ENCODE measurements around the gene DCBLD1.
"Not testable (repeated sequence)": the region's sequence is repeated elsewhere in the genome, so short reads cannot be mapped to it uniquely, and the experiment has no call there.

DCBLD1 gene

GRCh38 chr6:117501722-117502121 lies 19.2 kb downstream of the DCBLD1 start:
- no peak for DNase-seq (ENCODE audit: low read depth in 2 of 2)

GRCh38 chr6:117502580-117502979 lies 20.1 kb downstream of the DCBLD1 start:
- DNase-seq (ENCODE audit: low read depth in 2 of 2), result no peak

- no peak for DNase-seq (ENCODE audit: low read depth in 2 of 2)
Measured at GRCh38 chr6:117503211-117503610, 20.7 kb downstream of the DCBLD1 start.

GRCh38 chr6:117504478-117505144 lies 22.1 kb downstream of the DCBLD1 start:
- no peak for DNase-seq (ENCODE audit: low read depth in 2 of 2)

GRCh38 chr6:117505311-117505710 lies 22.8 kb downstream of the DCBLD1 start:
- no peak for DNase-seq (ENCODE audit: low read depth in 2 of 2)

GRCh38 chr6:117506180-117506835 lies 23.8 kb downstream of the DCBLD1 start:
- no peak for DNase-seq (ENCODE audit: low read depth in 2 of 2)

GRCh38 chr6:117506907-117507306 lies 24.4 kb downstream of the DCBLD1 start:
- no peak for DNase-seq (ENCODE audit: low read depth in 2 of 2)

GRCh38 chr6:117508450-117508971 lies 26.0 kb downstream of the DCBLD1 start:
- no peak for DNase-seq (ENCODE audit: low read depth in 2 of 2)

- no peak for DNase-seq (ENCODE audit: low read depth in 2 of 2)
Measured at GRCh38 chr6:117509021-117509420, 26.5 kb downstream of the DCBLD1 start.

- DNase-seq (ENCODE audit: low read depth in 2 of 2), result no peak
Measured at GRCh38 chr6:117512056-117512828, 29.8 kb downstream of the DCBLD1 start.

- DNase-seq (ENCODE audit: low read depth in 2 of 2), result no peak
Measured at GRCh38 chr6:117512987-117513573, 30.6 kb downstream of the DCBLD1 start.

- DNase-seq (ENCODE audit: low read depth in 2 of 2), result no peak
Measured at GRCh38 chr6:117513778-117514365, 31.4 kb downstream of the DCBLD1 start.

GRCh38 chr6:117514655-117515054 lies 32.2 kb downstream of the DCBLD1 start:
- DNase-seq (ENCODE audit: low read depth in 2 of 2), result no peak

- no peak for DNase-seq (ENCODE audit: low read depth in 2 of 2)
Measured at GRCh38 chr6:117515326-117515725, 32.9 kb downstream of the DCBLD1 start.

GRCh38 chr6:117517995-117518394 lies 35.5 kb downstream of the DCBLD1 start:
- DNase-seq (ENCODE audit: low read depth in 2 of 2), result not testable (repeated sequence)

GRCh38 chr6:117518870-117519269 lies 36.4 kb downstream of the DCBLD1 start:
- no peak for DNase-seq (ENCODE audit: low read depth in 2 of 2)

- DNase-seq (ENCODE audit: low read depth in 2 of 2), result no peak
Measured at GRCh38 chr6:117520603-117521395, 38.3 kb downstream of the DCBLD1 start.

- DNase-seq (ENCODE audit: low read depth in 2 of 2), result no peak
Measured at GRCh38 chr6:117521791-117522502, 39.5 kb downstream of the DCBLD1 start.

GRCh38 chr6:117525607-117526006 lies 43.1 kb downstream of the DCBLD1 start:
- DNase-seq (ENCODE audit: low read depth in 2 of 2), result no peak
